Suprapubic skin (tissue), 4 donors: ENCODE results near the gene HOXB4. TPM values are rescaled to one million over a fixed set of nuclear protein-coding genes. Genes with fewer than 3 reads are reported as not detected.

Experiments used
- DNase-seq, 2 donors: peaks; one replicate each; pipeline ENCODE4 v3.0.0-alpha.2; 2019; ENCODE audit warnings: low spot score in 2 of 2
- H3K27ac ChIP-seq: fragments of 200-600 bp; sonication (generic); one replicate; pipeline ENCODE4 v1.5.1; 2019
- H3K27me3 ChIP-seq: fragments of 200-600 bp; sonication (generic); one replicate; pipeline ENCODE4 v1.5.1; 2019
- H3K36me3 ChIP-seq: fragments of 200-600 bp; sonication (generic); one replicate; pipeline ENCODE4 v1.5.1; 2019
- H3K4me1 ChIP-seq: fragments of 200-600 bp; sonication (generic); one replicate; pipeline ENCODE4 v1.5.1; 2019
- H3K4me3 ChIP-seq: fragments of 200-600 bp; sonication (generic); one replicate; pipeline ENCODE4 v1.5.1; 2019; ENCODE audit warnings: mild to moderate bottlenecking
- H3K9me3 ChIP-seq: fragments of 200-600 bp; sonication (generic); one replicate; pipeline ENCODE4 v1.5.1; 2019
- EP300 ChIP-seq: sonication (generic); formaldehyde crosslinking; IDR thresholded peaks from one replicate; pipeline ENCODE4 v1.6.1; 2017; ENCODE audit warnings: antibody characterized with exemption
- POLR2A ChIP-seq, 2 donors: fragments of 450-650 bp; IDR thresholded peaks; one replicate each; pipeline ENCODE4 v1.6.1; 2017; ENCODE audit warnings: antibody characterized with exemption in 2 of 2, mild to moderate bottlenecking in 2 of 2, moderate library complexity in 2 of 2
- POLR2AphosphoS5 ChIP-seq, 3 donors: sonication (generic); formaldehyde crosslinking; IDR thresholded peaks; one replicate each; pipeline ENCODE4 v1.6.1; 2017; ENCODE audit warnings: antibody characterized with exemption in 3 of 3
- WGBS: methylation state at CpG from one replicate; pipeline ENCODE4 v1.1.5; 2018; 5-methylcytosine and 5-hydroxymethylcytosine counted together
- total RNA-seq, 4 donors: library from RNA; depleted of rRNA; stranded (reverse); fragments of >200 nt; gene quantifications; one replicate each; pipeline ENCODE4 v1.1.0, GENCODE V29; 2016
- TF ChIP-seq, protein P1 (sequence below), 2 donors: fragments of 200-600 bp in 1 of 2; fragments of 450-650 bp in 1 of 2; sonication (generic) in 1 of 2; IDR thresholded peaks; one replicate each; pipeline ENCODE4 v1.5.1; 2016 to 2019; ENCODE audit warnings: antibody characterized with exemption in 2 of 2, mild to moderate bottlenecking in 1 of 2, moderate library complexity in 1 of 2

The HOXB4 gene
- total RNA-seq, 4 donors from 2014 or later, result 0.42 to 3.5 (median 1.0) TPM

DNA sequence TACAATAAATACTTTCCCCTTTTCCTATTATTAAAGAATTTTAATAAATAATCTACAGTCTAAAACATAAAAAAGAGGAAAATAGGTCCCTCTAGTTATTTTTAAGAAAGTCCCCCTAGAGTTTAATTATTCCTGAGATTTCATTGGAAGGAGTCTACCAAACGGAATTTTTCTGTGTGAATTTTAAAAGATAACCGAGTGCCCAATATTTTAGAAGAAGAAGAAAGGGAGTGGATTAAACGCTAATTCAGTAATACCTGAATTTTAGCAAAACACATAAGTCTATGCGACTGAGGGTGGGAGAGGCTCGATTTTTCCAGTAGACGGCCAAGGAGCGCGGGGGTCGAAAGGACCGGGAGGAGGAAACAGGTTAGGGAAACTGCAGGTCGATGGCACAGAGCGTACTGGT, 35.4 kb downstream of the HOXB4 start:
- WGBS, result 7% methylated on average over 12 of the region's 12 CpGs
- Histone ChIP-seq H3K27ac (peak overlapping the region; percentile 93), H3K9me3 (no peaks in the 10 kb centered on the region), H3K27me3 (peaks cover 4% of the 10 kb centered on the region), H3K4me1 (peaks cover 61% of the 10 kb centered on the region), H3K4me3 (peak overlapping the region; percentile 79), H3K36me3 (no peaks in the 10 kb centered on the region)
- no peak for TF ChIP-seq POLR2A (IDR thresholded peaks at IDR 0.05)
- TF ChIP-seq EP300, result no peak
- TF ChIP-seq POLR2AphosphoS5 (IDR thresholded peaks at IDR 0.05), result no peak
- TF ChIP-seq, protein P1, sequence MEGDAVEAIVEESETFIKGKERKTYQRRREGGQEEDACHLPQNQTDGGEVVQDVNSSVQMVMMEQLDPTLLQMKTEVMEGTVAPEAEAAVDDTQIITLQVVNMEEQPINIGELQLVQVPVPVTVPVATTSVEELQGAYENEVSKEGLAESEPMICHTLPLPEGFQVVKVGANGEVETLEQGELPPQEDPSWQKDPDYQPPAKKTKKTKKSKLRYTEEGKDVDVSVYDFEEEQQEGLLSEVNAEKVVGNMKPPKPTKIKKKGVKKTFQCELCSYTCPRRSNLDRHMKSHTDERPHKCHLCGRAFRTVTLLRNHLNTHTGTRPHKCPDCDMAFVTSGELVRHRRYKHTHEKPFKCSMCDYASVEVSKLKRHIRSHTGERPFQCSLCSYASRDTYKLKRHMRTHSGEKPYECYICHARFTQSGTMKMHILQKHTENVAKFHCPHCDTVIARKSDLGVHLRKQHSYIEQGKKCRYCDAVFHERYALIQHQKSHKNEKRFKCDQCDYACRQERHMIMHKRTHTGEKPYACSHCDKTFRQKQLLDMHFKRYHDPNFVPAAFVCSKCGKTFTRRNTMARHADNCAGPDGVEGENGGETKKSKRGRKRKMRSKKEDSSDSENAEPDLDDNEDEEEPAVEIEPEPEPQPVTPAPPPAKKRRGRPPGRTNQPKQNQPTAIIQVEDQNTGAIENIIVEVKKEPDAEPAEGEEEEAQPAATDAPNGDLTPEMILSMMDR (IDR thresholded peaks at IDR 0.05), result no peak
- no peak for DNase-seq

GRCh38 chr17:48542114-48542656, 36.0 kb downstream of the HOXB4 start:
- Histone ChIP-seq H3K9me3 (no peaks in the 10 kb centered on the region), H3K27ac (peak overlapping the region; percentile 93), H3K4me3 (peak overlapping the region; percentile 79), H3K27me3 (peaks cover 4% of the 10 kb centered on the region), H3K4me1 (peaks cover 57% of the 10 kb centered on the region), H3K36me3 (no peaks in the 10 kb centered on the region)
- TF ChIP-seq POLR2A (IDR thresholded peaks at IDR 0.05) (no peak), POLR2AphosphoS5 (IDR thresholded peaks at IDR 0.05) (no peak), EP300 (no peak)
- TF ChIP-seq, protein P1 (IDR thresholded peaks at IDR 0.05), result no peak
- DNase-seq, result no peak
- 33% methylated on average over 27 of the region's 27 CpGs for WGBS

GRCh38 chr17:48541577-48542113, 36.5 kb downstream of the HOXB4 start:
- Histone ChIP-seq H3K9me3 (no peaks in the 10 kb centered on the region), H3K36me3 (no peaks in the 10 kb centered on the region), H3K27me3 (peaks cover 4% of the 10 kb centered on the region), H3K4me1 (peaks cover 53% of the 10 kb centered on the region), H3K27ac (peak overlapping the region; percentile 93), H3K4me3 (peak overlapping the region; percentile 79)
- peak in 1 of 2 donors; percentile 88 for DNase-seq
- 20% methylated on average over 35 of the region's 36 CpGs for WGBS
- TF ChIP-seq EP300 (no peak), POLR2AphosphoS5 (IDR thresholded peaks at IDR 0.05) (peak in 1 of 3 donors; percentile 5), POLR2A (IDR thresholded peaks at IDR 0.05) (no peak)
- TF ChIP-seq, protein P1 (IDR thresholded peaks at IDR 0.05), result no peak

- H3K4me3 ChIP-seq, result peak overlapping the region; percentile 79
- no peak for TF ChIP-seq POLR2A (IDR thresholded peaks at IDR 0.05)
- no peak for TF ChIP-seq EP300
- no peak for TF ChIP-seq POLR2AphosphoS5 (IDR thresholded peaks at IDR 0.05)
- TF ChIP-seq, protein P1 (IDR thresholded peaks at IDR 0.05), result no peak
- WGBS, result 42% methylated on average over 12 of the region's 12 CpGs
- no peak for DNase-seq
- peaks cover 47% of the 10 kb centered on the region for H3K4me1 ChIP-seq
- H3K27me3 ChIP-seq, result peaks cover 4% of the 10 kb centered on the region
- H3K36me3 ChIP-seq, result no peaks in the 10 kb centered on the region
- H3K9me3 ChIP-seq, result no peaks in the 10 kb centered on the region
- peak overlapping the region; percentile 93 for H3K27ac ChIP-seq
Observed at GRCh38 chr17:48541036-48541576, 37.0 kb downstream of the HOXB4 start.

DNA sequence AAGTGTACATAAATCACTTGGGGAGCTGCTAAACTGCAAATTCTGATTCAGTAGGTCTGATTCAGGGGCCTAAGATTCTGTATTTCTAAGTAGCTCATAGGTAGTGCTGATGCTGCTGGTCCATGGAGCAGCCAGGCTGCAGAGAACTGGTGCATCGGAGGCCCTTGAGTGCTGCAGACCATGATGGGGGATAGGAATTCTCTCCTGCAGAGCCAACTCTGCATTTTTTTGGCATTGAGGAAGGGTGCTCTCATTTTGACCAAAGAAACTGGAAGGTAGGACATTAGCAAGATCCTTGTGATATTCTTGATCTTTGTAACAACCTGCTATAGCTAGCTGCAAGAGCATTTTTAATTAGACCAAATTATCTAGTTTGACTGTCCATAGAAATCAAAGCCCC, 37.9 kb downstream of the HOXB4 start:
- no peaks in the 10 kb centered on the region for H3K9me3 ChIP-seq
- H3K27ac ChIP-seq, result no peak overlapping the region
- no peaks in the 10 kb centered on the region for H3K36me3 ChIP-seq
- H3K27me3 ChIP-seq, result peaks cover 4% of the 10 kb centered on the region
- no peak for TF ChIP-seq POLR2A (IDR thresholded peaks at IDR 0.05)
- no peak for TF ChIP-seq POLR2AphosphoS5 (IDR thresholded peaks at IDR 0.05)
- TF ChIP-seq, protein P1 (IDR thresholded peaks at IDR 0.05), result no peak
- TF ChIP-seq EP300, result no peak
- H3K4me3 ChIP-seq, result no peak overlapping the region
- DNase-seq, result no peak
- peaks cover 38% of the 10 kb centered on the region for H3K4me1 ChIP-seq
- 92% methylated on average over 1 of the region's 1 CpG for WGBS
